Midbrain (tissue), 1 donor: Measurements from ENCODE around the gene OVOL2.

Experiments
- DNase-seq: peaks from one replicate; lab custom pipeline; 2025; lab: John Stamatoyannopoulos, UW

OVOL2 gene

GRCh38 chr20:18011951-18012645, 45.6 kb downstream of the OVOL2 start:
- DNase-seq = no peak

GRCh38 chr20:18011482-18011881, 46.2 kb downstream of the OVOL2 start:
- DNase-seq = no peak

GRCh38 chr20:18009116-18009515, 48.6 kb downstream of the OVOL2 start:
- DNase-seq = no peak

GRCh38 chr20:18007534-18008292, 50.0 kb downstream of the OVOL2 start:
- DNase-seq = no peak

- no peak for DNase-seq
Observed at GRCh38 chr20:18006684-18007083, 51.0 kb downstream of the OVOL2 start.

- DNase-seq = no peak
Observed at GRCh38 chr20:18005990-18006364, 51.7 kb downstream of the OVOL2 start.

GRCh38 chr20:18005170-18005989, 52.3 kb downstream of the OVOL2 start:
- DNase-seq = no peak

- DNase-seq = no peak
Observed at GRCh38 chr20:18004384-18005031, 53.2 kb downstream of the OVOL2 start.

- DNase-seq = no peak
Observed at GRCh38 chr20:18003897-18004296, 53.8 kb downstream of the OVOL2 start.

GRCh38 chr20:18001131-18001921, 56.4 kb downstream of the OVOL2 start:
- DNase-seq = peak; percentile 61

GRCh38 chr20:17999566-17999965, 58.1 kb downstream of the OVOL2 start:
- no peak for DNase-seq

- no peak for DNase-seq
Observed at GRCh38 chr20:17998446-17998845, 59.3 kb downstream of the OVOL2 start.

- DNase-seq = peak; percentile 62
Observed at GRCh38 chr20:17995967-17996819, 61.5 kb downstream of the OVOL2 start.

- no peak for DNase-seq
Observed at GRCh38 chr20:17993546-17993945, 64.2 kb downstream of the OVOL2 start.

- no peak for DNase-seq
Observed at GRCh38 chr20:17992847-17993513, 64.7 kb downstream of the OVOL2 start.

GRCh38 chr20:17992224-17992637, 65.5 kb downstream of the OVOL2 start:
- no peak for DNase-seq

GRCh38 chr20:17990278-17990972, 67.3 kb downstream of the OVOL2 start:
- DNase-seq = no peak

GRCh38 chr20:17987988-17988387, 69.7 kb downstream of the OVOL2 start:
- DNase-seq = no peak

GRCh38 chr20:17985388-17986018, 72.2 kb downstream of the OVOL2 start:
- DNase-seq = no peak
